ENCODE results near the gene ZNF621. TPM values are rescaled to one million over a fixed set of nuclear protein-coding genes. Genes with fewer than 3 reads are reported as not detected.
A peak's percentile ranks its signal among the peaks of the same experiment; 100 is the strongest.

Gene ZNF621
- total RNA-seq, 2 donors from 2014 or later = 6.6 to 7.0 TPM

- Histone ChIP-seq H3K4me3 (peak within 1 kb of the TSS; percentile 67 to 73), H3K9me3 (no peaks in the 10 kb centered on the region), H3K4me1 (peaks cover 0 to 22% of the 10 kb centered on the region in 2 donors), H3K27me3 (no peaks in the 10 kb centered on the region), H3K27ac (peak within 1 kb of the TSS; percentile 85 to 88), H3K36me3 (peaks cover 13% of the 10 kb centered on the region)
- DNase-seq (ENCODE audit: low spot score) = peak; percentile 78
- TF ChIP-seq, protein P1, sequence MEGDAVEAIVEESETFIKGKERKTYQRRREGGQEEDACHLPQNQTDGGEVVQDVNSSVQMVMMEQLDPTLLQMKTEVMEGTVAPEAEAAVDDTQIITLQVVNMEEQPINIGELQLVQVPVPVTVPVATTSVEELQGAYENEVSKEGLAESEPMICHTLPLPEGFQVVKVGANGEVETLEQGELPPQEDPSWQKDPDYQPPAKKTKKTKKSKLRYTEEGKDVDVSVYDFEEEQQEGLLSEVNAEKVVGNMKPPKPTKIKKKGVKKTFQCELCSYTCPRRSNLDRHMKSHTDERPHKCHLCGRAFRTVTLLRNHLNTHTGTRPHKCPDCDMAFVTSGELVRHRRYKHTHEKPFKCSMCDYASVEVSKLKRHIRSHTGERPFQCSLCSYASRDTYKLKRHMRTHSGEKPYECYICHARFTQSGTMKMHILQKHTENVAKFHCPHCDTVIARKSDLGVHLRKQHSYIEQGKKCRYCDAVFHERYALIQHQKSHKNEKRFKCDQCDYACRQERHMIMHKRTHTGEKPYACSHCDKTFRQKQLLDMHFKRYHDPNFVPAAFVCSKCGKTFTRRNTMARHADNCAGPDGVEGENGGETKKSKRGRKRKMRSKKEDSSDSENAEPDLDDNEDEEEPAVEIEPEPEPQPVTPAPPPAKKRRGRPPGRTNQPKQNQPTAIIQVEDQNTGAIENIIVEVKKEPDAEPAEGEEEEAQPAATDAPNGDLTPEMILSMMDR (IDR thresholded peaks at IDR 0.05) = peak in 1 of 2 donors; percentile 62
Observed at GRCh38 chr3:40505599-40506462, 18.9 kb upstream of the ZNF621 start, which contains the start of gene ZNF620. ZNF620 (plus strand) TSS chr3:40506039; CDS start chr3:40506353, 314 bp downstream.

DNA sequence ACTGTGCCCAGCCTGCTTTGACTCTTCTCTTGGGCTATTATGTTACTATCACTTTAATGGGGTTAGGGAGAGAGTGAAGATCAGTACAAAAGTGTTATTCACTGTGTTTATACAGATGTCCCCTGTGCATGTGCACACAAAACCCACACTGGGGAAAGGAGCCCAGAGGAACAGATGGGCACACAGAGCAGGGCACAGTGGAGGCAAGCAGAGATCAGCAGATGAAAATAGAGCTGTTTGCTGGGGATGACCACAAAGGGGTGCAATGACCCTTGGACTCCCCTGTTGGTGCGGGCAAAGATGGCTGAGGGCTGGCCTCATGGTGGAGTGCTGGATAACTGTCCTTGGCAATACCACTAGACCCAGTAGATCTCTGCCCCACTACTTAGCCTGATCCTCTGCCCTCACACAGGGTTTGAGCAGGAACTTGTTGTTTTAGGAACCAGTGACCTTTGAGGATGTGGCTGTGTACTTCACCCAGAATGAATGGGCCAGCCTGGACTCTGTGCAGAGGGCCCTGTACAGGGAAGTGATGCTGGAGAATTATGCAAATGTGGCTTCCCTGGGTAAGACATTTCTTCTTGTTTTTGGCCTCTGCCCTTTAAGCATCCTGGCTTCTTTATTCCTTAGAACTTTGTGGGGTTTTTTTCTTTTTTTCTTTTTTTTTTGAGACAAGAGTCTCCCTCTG, 13.6 kb upstream of the ZNF621 start:
- Histone ChIP-seq H3K9me3 (no peaks in the 10 kb centered on the region), H3K27me3 (no peaks in the 10 kb centered on the region), H3K4me3 (no peak overlapping the region), H3K4me1 (peaks cover 0 to 6% of the 10 kb centered on the region in 2 donors), H3K36me3 (peaks cover 41% of the 10 kb centered on the region), H3K27ac (no peak overlapping the region)
- TF ChIP-seq, protein P1 (IDR thresholded peaks at IDR 0.05) = no peak
- no peak for DNase-seq (ENCODE audit: low spot score)

DNA sequence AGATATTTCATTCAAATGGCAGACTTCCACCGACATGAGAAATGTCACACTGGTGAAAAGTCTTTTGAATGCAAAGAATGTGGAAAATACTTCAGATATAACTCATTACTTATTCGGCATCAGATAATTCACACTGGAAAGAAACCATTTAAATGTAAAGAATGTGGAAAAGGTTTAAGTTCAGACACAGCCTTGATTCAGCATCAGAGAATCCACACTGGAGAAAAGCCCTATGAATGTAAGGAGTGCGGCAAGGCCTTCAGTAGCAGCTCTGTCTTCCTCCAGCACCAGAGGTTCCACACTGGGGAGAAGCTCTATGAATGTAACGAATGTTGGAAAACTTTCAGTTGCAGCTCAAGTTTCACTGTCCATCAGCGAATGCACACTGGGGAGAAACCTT, 8.6 kb upstream of the ZNF621 start:
- TF ChIP-seq, protein P1 (IDR thresholded peaks at IDR 0.05) = no peak
- peaks cover 32% of the 10 kb centered on the region for H3K36me3 ChIP-seq
- H3K4me1 ChIP-seq = no peaks in the 10 kb centered on the region

GRCh38 chr3:40518067-40518466, 6.7 kb upstream of the ZNF621 start:
- H3K9me3 ChIP-seq = no peaks in the 10 kb centered on the region

More for the DNA sequence above, 8.6 kb upstream of the ZNF621 start:
- Histone ChIP-seq H3K27me3 (no peaks in the 10 kb centered on the region), H3K4me3 (no peak overlapping the region), H3K9me3 (no peaks in the 10 kb centered on the region), H3K27ac (no peak overlapping the region)
- no peak for DNase-seq (ENCODE audit: low spot score)

GRCh38 chr3:40518848-40519247, 5.9 kb upstream of the ZNF621 start:
- no peaks in the 10 kb centered on the region for H3K27me3 ChIP-seq
- no peak overlapping the region for H3K27ac ChIP-seq
- H3K4me1 ChIP-seq = peaks cover 0 to 1% of the 10 kb centered on the region in 2 donors
- H3K4me3 ChIP-seq = no peak overlapping the region
- DNase-seq (ENCODE audit: low spot score) = no peak
- no peaks in the 10 kb centered on the region for H3K9me3 ChIP-seq
- TF ChIP-seq, protein P1 (IDR thresholded peaks at IDR 0.05) = no peak
- H3K36me3 ChIP-seq = peaks cover 17% of the 10 kb centered on the region

More at GRCh38 chr3:40518067-40518466, 6.7 kb upstream of the ZNF621 start:
- Histone ChIP-seq H3K27me3 (no peaks in the 10 kb centered on the region), H3K27ac (no peak overlapping the region), H3K4me3 (no peak overlapping the region), H3K36me3 (peaks cover 19% of the 10 kb centered on the region), H3K4me1 (no peaks in the 10 kb centered on the region)
- no peak for DNase-seq (ENCODE audit: low spot score)
- TF ChIP-seq, protein P1 (IDR thresholded peaks at IDR 0.05) = no peak

All from right atrium auricular region (tissue), 2 donors.